HT1080 (cell line): Measurements from ENCODE around the gene PLOD3. TPM values are rescaled to one million over a fixed set of nuclear protein-coding genes. Genes with fewer than 3 reads are reported as not detected.

ENCODE experiments used
- DNase-seq: peaks from one replicate; pipeline ENCODE4 v3.0.0-alpha.2; 2015; ENCODE audit warnings: low read depth
- total RNA-seq: library from RNA; depleted of rRNA; stranded (reverse); fragments of >200 nt; shearing (Covaris generic); gene quantifications from 2 replicates; pipeline ENCODE4 v1.2.3, GENCODE V29; 2014

Gene PLOD3
- total RNA-seq, 1 experiment from 2014 or later: 102 TPM

- DNase-seq: peak; percentile 64
Measured at GRCh38 chr7:101185258-101185839, 32.0 kb downstream of the PLOD3 start.

- no peak for DNase-seq
Measured at GRCh38 chr7:101180130-101180755, 37.1 kb downstream of the PLOD3 start, which contains the start of gene NAT16. Gene NAT16 (minus strand): TSS chr7:101180293. CDS start chr7:101174807, 5,486 bp downstream.

- DNase-seq: no peak
Measured at GRCh38 chr7:101179713-101180112, 37.7 kb downstream of the PLOD3 start.

- no peak for DNase-seq
Measured at GRCh38 chr7:101179117-101179516, 38.3 kb downstream of the PLOD3 start.

GRCh38 chr7:101177644-101178043, 39.7 kb downstream of the PLOD3 start:
- DNase-seq: no peak

- DNase-seq: no peak
Measured at GRCh38 chr7:101175664-101176063, 41.7 kb downstream of the PLOD3 start.

- DNase-seq: no peak
Measured at GRCh38 chr7:101174322-101174854, 43.0 kb downstream of the PLOD3 start.

- DNase-seq: peak; percentile 55
Measured at GRCh38 chr7:101173752-101174244, 43.6 kb downstream of the PLOD3 start.

GRCh38 chr7:101172854-101173751, 44.3 kb downstream of the PLOD3 start:
- peak; percentile 81 for DNase-seq

- DNase-seq: no peak
Measured at GRCh38 chr7:101172005-101172853, 45.2 kb downstream of the PLOD3 start.

- DNase-seq: no peak
Measured at GRCh38 chr7:101171442-101171837, 45.9 kb downstream of the PLOD3 start.

GRCh38 chr7:101170617-101171441, 46.6 kb downstream of the PLOD3 start:
- no peak for DNase-seq

- peak; percentile 68 for DNase-seq
Measured at GRCh38 chr7:101169838-101170551, 47.4 kb downstream of the PLOD3 start.

GRCh38 chr7:101169110-101169837, 48.1 kb downstream of the PLOD3 start:
- DNase-seq: peak; percentile 39

- DNase-seq: no peak
Measured at GRCh38 chr7:101168412-101169049, 48.9 kb downstream of the PLOD3 start.

GRCh38 chr7:101167645-101168411, 49.6 kb downstream of the PLOD3 start:
- DNase-seq: no peak
